PFSK-1 (cell line): Measurements from ENCODE around the gene OR10H2.

Experiments
- FOXP2 ChIP-seq: optimal IDR thresholded peaks from 2 replicates; pipeline ENCODE3; 2011; ENCODE audit warnings: borderline replicate concordance, control low read depth, inconsistent platforms; ENCODE audit not compliant: insufficient read depth; ENCODE audit errors: extremely low read length, extremely low read depth
- POLR2AphosphoS5 ChIP-seq: IDR thresholded peaks from 2 replicates; pipeline ENCODE4 v1.6.1; 2012; ENCODE audit warnings: low read depth, mild to moderate bottlenecking, control low read depth, low read length, moderate library complexity
- SIN3A ChIP-seq: IDR thresholded peaks from 2 replicates; pipeline ENCODE4 v1.6.1; 2012; ENCODE audit warnings: mild to moderate bottlenecking, low read length, moderate library complexity, borderline replicate concordance; ENCODE audit not compliant: insufficient read depth
- TAF1 ChIP-seq: IDR thresholded peaks from 2 replicates; pipeline ENCODE4 v1.6.1; 2012; ENCODE audit warnings: low read length, control low read depth, borderline replicate concordance; ENCODE audit not compliant: insufficient read depth
- TF ChIP-seq, protein P1 (sequence below), 2 experiments: IDR thresholded peaks; 2 replicates each; pipeline versions ENCODE4 v1.6.1 to v1.8.0; 2011 to 2012; ENCODE audit warnings: low read depth in 2 of 2, low read length in 2 of 2, control low read depth in 1 of 2, inconsistent platforms in 1 of 2, mild to moderate bottlenecking in 1 of 2, moderate library complexity in 1 of 2; ENCODE audit not compliant: insufficient read depth in 1 of 2

The OR10H2 gene

DNA sequence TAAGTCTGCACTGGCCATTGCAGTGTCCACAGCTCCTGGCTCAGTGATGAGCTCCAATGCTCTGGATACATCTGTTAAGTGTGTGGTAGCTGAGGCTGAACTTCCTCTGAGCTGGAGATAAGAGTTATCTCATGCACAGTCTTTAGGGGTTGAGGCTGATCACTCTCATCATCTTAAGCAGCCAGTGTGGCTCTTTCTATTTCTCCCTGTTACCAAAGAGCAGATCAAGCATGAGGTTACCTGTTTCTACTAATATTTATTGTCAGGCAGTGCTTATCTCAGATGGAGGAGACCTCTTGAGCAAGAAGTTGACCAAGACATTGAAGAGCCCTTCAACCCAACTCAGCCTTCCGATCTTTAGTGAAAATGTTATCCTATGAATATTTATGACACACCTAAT lies 6.6 kb upstream of the OR10H2 start:
- TF ChIP-seq SIN3A (no peak), POLR2AphosphoS5 (no peak), TAF1 (no peak), FOXP2 (no peak)
- TF ChIP-seq, protein P1, sequence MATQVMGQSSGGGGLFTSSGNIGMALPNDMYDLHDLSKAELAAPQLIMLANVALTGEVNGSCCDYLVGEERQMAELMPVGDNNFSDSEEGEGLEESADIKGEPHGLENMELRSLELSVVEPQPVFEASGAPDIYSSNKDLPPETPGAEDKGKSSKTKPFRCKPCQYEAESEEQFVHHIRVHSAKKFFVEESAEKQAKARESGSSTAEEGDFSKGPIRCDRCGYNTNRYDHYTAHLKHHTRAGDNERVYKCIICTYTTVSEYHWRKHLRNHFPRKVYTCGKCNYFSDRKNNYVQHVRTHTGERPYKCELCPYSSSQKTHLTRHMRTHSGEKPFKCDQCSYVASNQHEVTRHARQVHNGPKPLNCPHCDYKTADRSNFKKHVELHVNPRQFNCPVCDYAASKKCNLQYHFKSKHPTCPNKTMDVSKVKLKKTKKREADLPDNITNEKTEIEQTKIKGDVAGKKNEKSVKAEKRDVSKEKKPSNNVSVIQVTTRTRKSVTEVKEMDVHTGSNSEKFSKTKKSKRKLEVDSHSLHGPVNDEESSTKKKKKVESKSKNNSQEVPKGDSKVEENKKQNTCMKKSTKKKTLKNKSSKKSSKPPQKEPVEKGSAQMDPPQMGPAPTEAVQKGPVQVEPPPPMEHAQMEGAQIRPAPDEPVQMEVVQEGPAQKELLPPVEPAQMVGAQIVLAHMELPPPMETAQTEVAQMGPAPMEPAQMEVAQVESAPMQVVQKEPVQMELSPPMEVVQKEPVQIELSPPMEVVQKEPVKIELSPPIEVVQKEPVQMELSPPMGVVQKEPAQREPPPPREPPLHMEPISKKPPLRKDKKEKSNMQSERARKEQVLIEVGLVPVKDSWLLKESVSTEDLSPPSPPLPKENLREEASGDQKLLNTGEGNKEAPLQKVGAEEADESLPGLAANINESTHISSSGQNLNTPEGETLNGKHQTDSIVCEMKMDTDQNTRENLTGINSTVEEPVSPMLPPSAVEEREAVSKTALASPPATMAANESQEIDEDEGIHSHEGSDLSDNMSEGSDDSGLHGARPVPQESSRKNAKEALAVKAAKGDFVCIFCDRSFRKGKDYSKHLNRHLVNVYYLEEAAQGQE (IDR thresholded peaks at IDR 0.05; ENCODE audit: insufficient read depth in 1 of 2, low read depth in 2 of 2, low read length in 2 of 2): no peak

DNA sequence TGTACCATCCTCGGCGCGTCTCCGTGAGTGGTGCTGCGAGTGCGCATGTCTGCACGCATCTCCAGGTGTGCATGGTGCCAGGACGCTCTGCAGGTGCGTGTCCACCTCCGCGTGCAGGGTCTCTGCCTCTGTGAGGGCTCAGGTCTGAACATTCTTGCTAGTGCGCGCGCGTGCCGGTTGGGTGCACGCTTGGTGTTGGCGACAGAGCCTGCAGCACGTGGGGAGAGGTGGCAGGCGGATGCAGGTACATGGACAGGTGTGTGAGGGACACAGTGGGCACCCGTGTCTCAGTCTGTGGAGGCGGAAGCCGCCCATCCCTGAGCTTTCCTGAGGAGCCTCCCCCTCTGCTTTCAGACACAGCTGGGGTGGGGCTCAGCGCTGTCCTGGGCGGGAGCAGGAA lies 4.9 kb upstream of the OR10H2 start:
- TF ChIP-seq FOXP2: no peak
- no peak for TF ChIP-seq SIN3A
- TF ChIP-seq POLR2AphosphoS5: no peak
- no peak for TF ChIP-seq TAF1
- TF ChIP-seq, protein P1 (IDR thresholded peaks at IDR 0.05; ENCODE audit: insufficient read depth in 1 of 2, low read depth in 2 of 2, low read length in 2 of 2): no peak

DNA sequence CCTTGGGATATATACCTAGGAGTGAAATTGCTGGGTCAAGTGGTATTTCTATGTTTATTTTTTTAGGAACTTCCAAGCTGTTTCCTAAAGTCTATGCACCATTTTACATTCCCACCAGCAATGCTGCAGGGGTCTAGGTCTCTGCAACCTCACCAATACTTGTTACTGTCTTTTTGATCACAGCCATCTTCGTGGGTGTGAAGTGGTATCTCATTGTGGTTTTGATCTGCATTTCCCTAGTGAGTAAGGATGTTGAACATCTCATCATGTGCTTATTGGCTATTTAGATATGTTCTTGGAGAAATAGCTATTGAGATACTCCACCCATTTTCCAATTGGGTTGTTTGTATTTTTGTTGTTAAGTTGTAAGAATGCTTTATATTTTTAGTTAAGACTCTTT lies 2.7 kb downstream of the OR10H2 start:
- no peak for TF ChIP-seq SIN3A
- TF ChIP-seq FOXP2: no peak
- no peak for TF ChIP-seq TAF1
- TF ChIP-seq POLR2AphosphoS5: no peak
- TF ChIP-seq, protein P1 (IDR thresholded peaks at IDR 0.05; ENCODE audit: insufficient read depth in 1 of 2, low read depth in 2 of 2, low read length in 2 of 2): no peak

DNA sequence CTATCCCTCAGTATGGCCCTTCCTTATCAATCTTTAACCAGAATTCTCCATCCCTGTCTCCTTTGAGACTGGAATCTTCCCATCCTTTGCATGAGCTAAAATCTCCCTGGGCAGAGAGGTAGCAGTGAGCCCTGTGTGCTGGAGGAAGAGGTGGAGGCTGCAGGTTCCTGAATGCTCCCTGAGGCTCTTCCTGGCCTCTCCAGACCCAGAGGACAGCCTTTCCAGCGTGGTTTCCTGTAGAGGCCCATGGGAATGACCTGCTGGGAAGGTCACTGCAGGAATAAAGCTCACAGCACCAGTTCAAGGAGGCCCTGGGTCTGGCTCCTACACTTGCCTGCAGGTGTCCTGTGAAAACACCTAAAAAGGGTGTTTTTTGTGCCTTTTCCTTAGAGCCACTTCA lies 4.6 kb downstream of the OR10H2 start:
- TF ChIP-seq SIN3A (no peak), FOXP2 (no peak), TAF1 (no peak), POLR2AphosphoS5 (no peak)
- TF ChIP-seq, protein P1 (IDR thresholded peaks at IDR 0.05; ENCODE audit: insufficient read depth in 1 of 2, low read depth in 2 of 2, low read length in 2 of 2): no peak

DNA sequence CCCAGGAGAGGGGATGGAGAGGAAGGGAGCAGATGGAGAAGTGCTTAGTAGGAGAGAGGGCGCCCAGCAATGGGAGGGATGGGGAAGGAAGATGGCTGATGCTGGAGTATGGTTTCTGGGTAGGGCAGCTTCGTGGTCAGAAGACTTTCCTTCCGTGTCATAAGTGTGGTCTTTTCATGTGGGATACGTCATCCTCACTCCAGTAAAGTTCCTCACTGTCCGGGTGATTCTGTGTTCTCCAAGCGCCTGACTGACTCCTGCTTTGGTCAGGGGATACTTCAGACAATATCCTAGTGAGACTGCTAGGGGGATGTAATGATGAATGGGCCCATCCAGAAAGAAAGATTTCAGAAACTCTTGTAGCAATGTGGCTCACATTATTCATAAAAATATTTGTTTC lies 6.1 kb downstream of the OR10H2 start:
- TF ChIP-seq POLR2AphosphoS5: no peak
- TF ChIP-seq FOXP2: no peak
- no peak for TF ChIP-seq SIN3A
- TF ChIP-seq TAF1: no peak
- TF ChIP-seq, protein P1 (IDR thresholded peaks at IDR 0.05; ENCODE audit: insufficient read depth in 1 of 2, low read depth in 2 of 2, low read length in 2 of 2): no peak
